Neural progenitor cell (in vitro differentiated cells): ENCODE results near the gene DOCK10. TPM values are rescaled to one million over a fixed set of nuclear protein-coding genes. Genes with fewer than 3 reads are reported as not detected.

Experiments
- DNase-seq: peaks from one replicate; pipeline ENCODE4 v3.0.0-alpha.2; 2016; ENCODE audit warnings: low spot score
- H2AFZ ChIP-seq: fragments of 200-600 bp; sonication (generic); replicated peaks from 2 replicates; pipeline ENCODE4 v1.6.1; 2016; ENCODE audit warnings: antibody characterized with exemption
- H3F3A ChIP-seq: fragments of 200-600 bp; sonication (generic); 2 replicates; pipeline ENCODE4 v1.6.1; 2016; ENCODE audit warnings: antibody characterized with exemption, low read depth
- H3K27ac ChIP-seq: fragments of 200-600 bp; sonication (generic); 2 replicates; pipeline ENCODE4 v1.5.1; 2016; ENCODE audit warnings: mild to moderate bottlenecking
- H3K27me3 ChIP-seq: fragments of 200-600 bp; sonication (generic); 2 replicates; pipeline ENCODE4 v1.6.1; 2016; ENCODE audit warnings: mild to moderate bottlenecking, moderate library complexity
- H3K36me3 ChIP-seq: fragments of 200-600 bp; sonication (generic); 2 replicates; pipeline ENCODE4 v1.5.1; 2016
- H3K4me1 ChIP-seq: fragments of 200-600 bp; sonication (generic); 2 replicates; pipeline ENCODE4 v1.6.1; 2016; ENCODE audit warnings: mixed run types
- H3K4me2 ChIP-seq: fragments of 200-600 bp; sonication (generic); 2 replicates; pipeline ENCODE4 v1.6.1; 2016
- H3K4me3 ChIP-seq: fragments of 200-600 bp; sonication (generic); 2 replicates; pipeline ENCODE4 v1.5.1; 2016
- H3K79me2 ChIP-seq: fragments of 200-600 bp; sonication (generic); 2 replicates; pipeline ENCODE4 v1.6.1; 2016; ENCODE audit warnings: low read depth
- H3K9ac ChIP-seq: fragments of 200-600 bp; sonication (generic); 2 replicates; pipeline ENCODE4 v1.6.1; 2016
- H3K9me3 ChIP-seq: fragments of 200-600 bp; sonication (generic); 2 replicates; pipeline ENCODE4 v1.5.1; 2016; ENCODE audit warnings: low read depth
- H4K20me1 ChIP-seq: fragments of 200-600 bp; sonication (generic); 2 replicates; pipeline ENCODE4 v1.6.1; 2016; ENCODE audit warnings: low read depth
- H3K27ac Mint-ChIP-seq: 3 replicates; pipeline ENCODE4 v1.8.0; 2021; ENCODE audit warnings: mixed read lengths
- H3K27me3 Mint-ChIP-seq: 2 replicates; pipeline ENCODE4 v1.8.0; 2022; ENCODE audit warnings: low read depth, mild to moderate bottlenecking, inconsistent platforms, moderate library complexity, mixed read lengths; ENCODE audit not compliant: insufficient read depth
- H3K36me3 Mint-ChIP-seq: 3 replicates; pipeline ENCODE4 v1.8.0; 2021; ENCODE audit warnings: mixed read lengths
- H3K4me1 Mint-ChIP-seq: 3 replicates; pipeline ENCODE4 v1.8.0; 2021; ENCODE audit warnings: mixed read lengths
- H3K4me3 Mint-ChIP-seq: 3 replicates; pipeline ENCODE4 v1.8.0; 2021; ENCODE audit warnings: mild to moderate bottlenecking, moderate library complexity, mixed read lengths
- H3K9me3 Mint-ChIP-seq: 3 replicates; pipeline ENCODE4 v1.8.0; 2020; ENCODE audit warnings: mixed read lengths
- CTCF ChIP-seq: fragments of 200-600 bp; sonication (generic); IDR thresholded peaks from 2 replicates; pipeline ENCODE4 v1.5.1; 2017; ENCODE audit warnings: antibody characterized with exemption, mild to moderate bottlenecking
- EZH2 ChIP-seq: fragments of 200-600 bp; sonication (generic); IDR thresholded peaks from 2 replicates; pipeline ENCODE4 v1.6.1; 2017; ENCODE audit warnings: antibody characterized with exemption, mild to moderate bottlenecking, moderate library complexity
- EZH2phosphoT487 ChIP-seq: fragments of 200-600 bp; sonication (generic); IDR thresholded peaks from 2 replicates; pipeline ENCODE4 v1.6.1; 2017; ENCODE audit warnings: antibody characterized with exemption
- total RNA-seq: library from RNA; depleted of rRNA; stranded (reverse); fragments of >200 nt; gene quantifications from 2 replicates; pipeline ENCODE4 v1.2.3, GENCODE V29; 2015; ENCODE audit warnings: low replicate concordance

The DOCK10 gene
- total RNA-seq, 1 donor from 2014 or later: 1.1 TPM

GRCh38 chr2:224837066-224837465 lies 205.2 kb downstream of the DOCK10 start:
- no peaks in the 10 kb centered on the region for H3K27me3 ChIP-seq
- Mint-ChIP-seq H3K36me3 (peaks cover 12% of the 10 kb centered on the region), H3K4me3 (no peak overlapping the region), H3K9me3 (no peaks in the 10 kb centered on the region), H3K4me1 (peaks cover 2% of the 10 kb centered on the region), H3K27me3 (no peaks in the 10 kb centered on the region), H3K27ac (no peak overlapping the region)
- no peak overlapping the region for H3K4me3 ChIP-seq
- H3K9ac ChIP-seq: no peak overlapping the region
- TF ChIP-seq EZH2: no peak
- no peak for TF ChIP-seq CTCF
- no peak for TF ChIP-seq EZH2phosphoT487
- no peaks in the 10 kb centered on the region for H4K20me1 ChIP-seq
- H3K27ac ChIP-seq: no peak overlapping the region
- no peak overlapping the region for H3K4me2 ChIP-seq
- H3K36me3 ChIP-seq: no peaks in the 10 kb centered on the region
- no peak overlapping the region for H2AFZ ChIP-seq
- H3K9me3 ChIP-seq: no peaks in the 10 kb centered on the region
- no peak for DNase-seq
- no peaks in the 10 kb centered on the region for H3K79me2 ChIP-seq
- H3K4me1 ChIP-seq: peaks cover 7% of the 10 kb centered on the region
- H3F3A ChIP-seq: no peaks in the 10 kb centered on the region

DNA sequence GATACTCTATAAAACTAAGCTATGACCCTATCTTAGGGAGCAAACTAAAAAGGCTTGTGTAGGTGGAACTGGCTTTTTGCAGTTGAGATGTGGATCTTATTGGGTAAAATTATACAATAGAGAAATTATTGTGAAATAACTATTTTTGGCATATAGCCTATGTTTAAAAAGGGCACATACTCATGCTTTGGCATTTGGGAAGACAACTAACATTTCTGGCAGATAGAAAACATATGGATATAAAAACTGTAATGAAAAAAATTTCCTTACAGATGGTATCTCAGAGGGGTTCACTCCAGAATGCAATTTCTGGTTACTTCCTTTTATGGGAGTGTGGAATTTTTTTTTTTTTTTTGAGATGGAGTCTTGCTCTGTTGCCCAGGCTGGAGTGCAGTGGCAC lies 206.0 kb downstream of the DOCK10 start:
- H3K4me2 ChIP-seq: no peak overlapping the region
- Mint-ChIP-seq H3K27me3 (no peaks in the 10 kb centered on the region), H3K36me3 (peaks cover 12% of the 10 kb centered on the region), H3K9me3 (no peaks in the 10 kb centered on the region), H3K4me1 (no peaks in the 10 kb centered on the region), H3K4me3 (no peak overlapping the region), H3K27ac (peak overlapping the region; percentile 34)
- no peak overlapping the region for H3K4me3 ChIP-seq
- no peaks in the 10 kb centered on the region for H3K36me3 ChIP-seq
- H2AFZ ChIP-seq: no peak overlapping the region
- H3K27ac ChIP-seq: no peak overlapping the region
- H3K9ac ChIP-seq: no peak overlapping the region
- H3K9me3 ChIP-seq: no peaks in the 10 kb centered on the region
- no peaks in the 10 kb centered on the region for H3F3A ChIP-seq
- no peak for DNase-seq
- H3K79me2 ChIP-seq: no peaks in the 10 kb centered on the region
- no peaks in the 10 kb centered on the region for H3K27me3 ChIP-seq
- H4K20me1 ChIP-seq: no peaks in the 10 kb centered on the region
- no peaks in the 10 kb centered on the region for H3K4me1 ChIP-seq
- TF ChIP-seq CTCF (no peak), EZH2phosphoT487 (no peak), EZH2 (no peak)

- Histone ChIP-seq H3K27me3 (no peaks in the 10 kb centered on the region), H3K27ac (no peak overlapping the region), H3K79me2 (no peaks in the 10 kb centered on the region), H3K9me3 (no peaks in the 10 kb centered on the region), H3K4me2 (no peak overlapping the region), H3K9ac (no peak overlapping the region), H4K20me1 (no peaks in the 10 kb centered on the region), H3K36me3 (no peaks in the 10 kb centered on the region), H3K4me1 (no peaks in the 10 kb centered on the region), H3K4me3 (no peak overlapping the region), H3F3A (no peaks in the 10 kb centered on the region), H2AFZ (no peak overlapping the region)
- no peaks in the 10 kb centered on the region for H3K4me1 Mint-ChIP-seq
- no peaks in the 10 kb centered on the region for H3K9me3 Mint-ChIP-seq
- H3K27ac Mint-ChIP-seq: no peak overlapping the region
- no peak for DNase-seq
- no peaks in the 10 kb centered on the region for H3K27me3 Mint-ChIP-seq
- H3K4me3 Mint-ChIP-seq: no peak overlapping the region
- TF ChIP-seq CTCF: no peak
- no peak for TF ChIP-seq EZH2phosphoT487
- no peak for TF ChIP-seq EZH2
- peaks cover 12% of the 10 kb centered on the region for H3K36me3 Mint-ChIP-seq
Measured at GRCh38 chr2:224835405-224835804, 206.9 kb downstream of the DOCK10 start.
